ENCODE results near the gene DHRS3. TPM values are rescaled to one million over a fixed set of nuclear protein-coding genes. Genes with fewer than 3 reads are reported as not detected.

Gene DHRS3
- total and polyA plus RNA-seq, 8 donors, result 15.1 to 103 (median 58.2) TPM

DNA sequence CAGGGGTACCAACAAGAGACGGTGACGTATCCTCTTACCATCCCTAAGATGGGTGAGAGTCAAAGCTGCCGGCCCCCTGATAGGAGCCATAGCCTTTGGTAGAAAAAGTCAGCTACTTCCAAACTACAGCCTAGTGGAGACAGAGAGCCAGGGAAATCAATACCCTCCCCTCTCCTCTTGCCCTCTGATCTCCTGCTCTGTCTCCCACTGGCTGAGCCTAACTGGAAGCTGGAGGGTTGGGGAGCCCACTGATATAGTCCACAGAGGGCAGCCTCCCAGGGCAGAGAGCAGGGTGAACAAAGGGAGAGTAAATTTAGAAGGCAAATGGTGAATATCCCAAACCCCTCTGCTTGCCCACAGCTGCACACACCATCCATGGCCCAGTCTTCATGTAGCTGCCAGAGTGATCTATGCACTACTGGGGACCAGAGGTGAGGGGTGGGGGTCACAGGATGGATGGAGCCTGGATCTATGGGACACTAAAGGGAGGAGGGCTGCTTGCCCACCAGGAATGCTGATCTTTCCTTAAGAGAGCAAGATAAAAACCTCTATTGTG lies 80.0 kb downstream of the DHRS3 start:
- no peak for TF ChIP-seq POLR2AphosphoS5 (IDR thresholded peaks at IDR 0.05)
- no peak for TF ChIP-seq EP300 (IDR thresholded peaks at IDR 0.05)
- TF ChIP-seq, protein P1, sequence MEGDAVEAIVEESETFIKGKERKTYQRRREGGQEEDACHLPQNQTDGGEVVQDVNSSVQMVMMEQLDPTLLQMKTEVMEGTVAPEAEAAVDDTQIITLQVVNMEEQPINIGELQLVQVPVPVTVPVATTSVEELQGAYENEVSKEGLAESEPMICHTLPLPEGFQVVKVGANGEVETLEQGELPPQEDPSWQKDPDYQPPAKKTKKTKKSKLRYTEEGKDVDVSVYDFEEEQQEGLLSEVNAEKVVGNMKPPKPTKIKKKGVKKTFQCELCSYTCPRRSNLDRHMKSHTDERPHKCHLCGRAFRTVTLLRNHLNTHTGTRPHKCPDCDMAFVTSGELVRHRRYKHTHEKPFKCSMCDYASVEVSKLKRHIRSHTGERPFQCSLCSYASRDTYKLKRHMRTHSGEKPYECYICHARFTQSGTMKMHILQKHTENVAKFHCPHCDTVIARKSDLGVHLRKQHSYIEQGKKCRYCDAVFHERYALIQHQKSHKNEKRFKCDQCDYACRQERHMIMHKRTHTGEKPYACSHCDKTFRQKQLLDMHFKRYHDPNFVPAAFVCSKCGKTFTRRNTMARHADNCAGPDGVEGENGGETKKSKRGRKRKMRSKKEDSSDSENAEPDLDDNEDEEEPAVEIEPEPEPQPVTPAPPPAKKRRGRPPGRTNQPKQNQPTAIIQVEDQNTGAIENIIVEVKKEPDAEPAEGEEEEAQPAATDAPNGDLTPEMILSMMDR (IDR thresholded peaks at IDR 0.05), result no peak
- no peak for TF ChIP-seq POLR2A (IDR thresholded peaks at IDR 0.05)
- WGBS, 5 donors, result 92 to 100% (median 98%) methylated on average over 3 of the region's 3 CpGs
- Histone ChIP-seq H3K9me3 (no peaks in the 10 kb centered on the region), H3K4me1 (peaks cover 20 to 35% (median 25%) of the 10 kb centered on the region in 4 donors), H3K27me3 (no peaks in the 10 kb centered on the region), H3K4me3 (no peak overlapping the region), H3K27ac (peak overlapping the region in 1 of 5 donors; percentile 84), H3K36me3 (no peaks in the 10 kb centered on the region)
- intact Hi-C loops (cut with DNase I; ENCODE audit: low total_unique reads), result no loop called here
- DNase-seq, result no peak

DNA sequence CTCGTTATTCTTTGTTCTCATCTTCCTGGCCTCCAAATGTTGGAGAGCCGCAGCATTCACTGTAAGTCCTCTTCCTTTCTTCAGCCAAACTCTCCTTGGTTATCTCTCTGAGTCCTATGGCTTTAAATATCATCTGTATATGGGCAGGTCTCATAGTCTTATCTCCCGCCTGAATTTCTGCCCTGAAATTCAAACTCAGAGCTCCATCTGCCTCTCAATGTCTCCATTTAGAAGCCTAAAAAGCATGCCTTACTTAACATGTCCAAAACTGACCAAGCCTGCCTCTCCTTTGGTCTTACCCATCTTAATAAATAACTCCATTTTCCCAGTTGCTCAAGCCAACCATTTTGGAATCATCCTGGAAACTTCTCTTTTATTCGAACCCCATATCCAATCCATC lies 80.7 kb downstream of the DHRS3 start:
- Histone ChIP-seq H3K4me3 (no peak overlapping the region), H3K4me1 (peaks cover 20 to 33% (median 25%) of the 10 kb centered on the region in 4 donors), H3K9me3 (no peaks in the 10 kb centered on the region), H3K36me3 (no peaks in the 10 kb centered on the region), H3K27me3 (no peaks in the 10 kb centered on the region), H3K27ac (no peak overlapping the region)
- DNase-seq, result no peak
- WGBS, 5 donors, result 85 to 95% (median 89%) methylated on average over 4 of the region's 4 CpGs
- intact Hi-C loops (cut with DNase I; ENCODE audit: low total_unique reads), result no loop called here
- TF ChIP-seq POLR2AphosphoS5 (IDR thresholded peaks at IDR 0.05), result no peak
- TF ChIP-seq EP300 (IDR thresholded peaks at IDR 0.05), result no peak
- TF ChIP-seq POLR2A (IDR thresholded peaks at IDR 0.05), result no peak
- TF ChIP-seq, protein P1 (IDR thresholded peaks at IDR 0.05), result no peak

DNA sequence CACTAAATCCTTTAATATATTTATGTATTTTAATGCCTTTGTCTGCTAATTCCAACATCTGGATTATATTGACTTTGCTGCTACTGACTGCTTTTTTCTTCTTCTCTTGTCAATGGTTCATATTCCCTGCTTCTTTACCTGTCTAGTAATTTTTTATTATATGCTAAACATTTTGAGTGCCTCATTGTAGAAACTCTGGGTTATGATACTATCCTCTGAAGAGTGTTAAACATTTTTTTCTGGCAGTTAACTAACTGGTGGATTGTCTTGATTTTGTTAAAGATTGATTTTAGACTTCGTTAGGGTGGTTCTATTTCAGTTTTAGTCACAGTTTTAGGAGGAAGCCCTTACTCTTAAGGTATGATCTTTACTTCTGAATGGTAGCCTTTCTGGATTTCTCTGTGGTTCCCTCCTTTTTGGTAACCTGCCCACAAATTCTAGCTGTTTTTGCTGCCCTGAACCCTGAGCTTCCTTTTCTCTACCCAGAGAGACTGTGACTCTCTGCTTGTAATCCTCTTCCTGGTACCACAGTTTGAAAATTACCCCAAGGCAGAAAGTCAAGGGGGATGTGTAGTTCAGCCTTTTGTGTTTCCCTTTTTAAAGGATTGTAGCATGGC lies 81.9 kb downstream of the DHRS3 start:
- no peak overlapping the region for H3K27ac ChIP-seq
- H3K9me3 ChIP-seq, result no peaks in the 10 kb centered on the region
- intact Hi-C loops (cut with DNase I; ENCODE audit: low total_unique reads), result no loop called here
- TF ChIP-seq POLR2AphosphoS5 (IDR thresholded peaks at IDR 0.05) (no peak), EP300 (IDR thresholded peaks at IDR 0.05) (no peak), POLR2A (IDR thresholded peaks at IDR 0.05) (no peak)
- TF ChIP-seq, protein P1 (IDR thresholded peaks at IDR 0.05), result no peak
- H3K4me3 ChIP-seq, result no peak overlapping the region
- no peaks in the 10 kb centered on the region for H3K36me3 ChIP-seq
- 73 to 87% (median 84%) methylated on average over 1 of the region's 1 CpG for WGBS, 5 donors
- no peak for DNase-seq
- H3K27me3 ChIP-seq, result no peaks in the 10 kb centered on the region
- peaks cover 15 to 24% (median 18%) of the 10 kb centered on the region in 4 donors for H3K4me1 ChIP-seq

DNA sequence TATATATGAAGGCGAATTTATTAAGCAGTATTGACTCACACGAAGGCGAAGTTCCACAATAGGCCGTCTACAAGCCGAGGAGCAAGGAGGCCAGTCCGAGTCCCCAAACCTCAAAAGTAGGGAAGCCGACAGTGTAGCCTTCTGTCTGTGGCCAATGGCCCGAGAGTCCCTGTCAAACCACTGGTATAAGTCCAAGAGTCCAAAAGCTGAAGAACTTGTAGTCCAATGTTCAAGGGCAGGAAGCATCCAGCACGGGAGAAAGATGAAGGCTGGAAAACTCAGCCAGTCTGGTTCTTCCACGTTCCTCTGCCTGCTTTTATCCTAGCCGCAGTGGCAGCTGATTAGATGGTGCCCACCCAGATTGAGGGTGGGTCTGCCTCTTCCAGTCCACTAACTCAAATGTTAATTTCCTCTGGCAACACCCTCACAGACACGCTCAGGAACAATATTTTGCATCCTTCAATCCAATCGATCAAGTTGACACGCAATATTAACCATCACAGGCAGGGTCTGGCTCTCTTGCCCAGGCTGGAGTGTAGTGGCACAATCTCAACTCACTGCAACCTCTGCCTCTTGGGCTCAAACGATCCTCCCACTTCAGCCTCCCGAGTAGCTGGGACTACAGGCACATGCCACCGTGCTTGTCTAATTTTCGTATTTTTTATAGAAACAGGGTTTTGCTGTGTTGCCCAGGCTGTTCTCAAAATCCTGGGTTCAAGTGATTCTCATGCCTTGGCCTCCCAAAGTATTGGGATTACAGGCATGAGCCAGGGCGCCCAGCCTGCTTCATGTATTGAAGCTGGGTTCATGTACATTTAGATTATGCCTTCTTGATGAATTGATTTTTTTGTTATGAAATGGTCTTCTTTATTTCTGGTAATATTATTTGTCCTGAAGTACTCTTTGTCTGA lies 85.3 kb downstream of the DHRS3 start:
- H3K27me3 ChIP-seq, result no peaks in the 10 kb centered on the region
- H3K4me3 ChIP-seq, result no peak overlapping the region
- no peak for DNase-seq
- no peaks in the 10 kb centered on the region for H3K36me3 ChIP-seq
- 90 to 94% (median 93%) methylated on average over 19 of the region's 19 CpGs for WGBS, 5 donors
- intact Hi-C loops (cut with DNase I; ENCODE audit: low total_unique reads), result no loop called here
- no peaks in the 10 kb centered on the region for H3K9me3 ChIP-seq
- H3K27ac ChIP-seq, result no peak overlapping the region
- TF ChIP-seq, protein P1 (IDR thresholded peaks at IDR 0.05), result no peak
- no peak for TF ChIP-seq EP300 (IDR thresholded peaks at IDR 0.05)
- no peak for TF ChIP-seq POLR2AphosphoS5 (IDR thresholded peaks at IDR 0.05)
- no peak for TF ChIP-seq POLR2A (IDR thresholded peaks at IDR 0.05)
- peaks cover 20 to 35% (median 26%) of the 10 kb centered on the region in 4 donors for H3K4me1 ChIP-seq
